ENCODE results near the gene TEAD3.

Gene TEAD3

GRCh38 chr6:35481226-35481625 is 15.7 kb downstream of the TEAD3 start:
- TF ChIP-seq CTCF (IDR thresholded peaks at IDR 0.05) = no peak
- Histone ChIP-seq H3K27ac (no peak overlapping the region), H3K4me3 (no peak overlapping the region)
- DNase-seq (ENCODE audit: low spot score) = no peak

GRCh38 chr6:35480176-35480575 is 16.7 kb downstream of the TEAD3 start:
- H3K27ac ChIP-seq = no peak overlapping the region
- no peak overlapping the region for H3K4me3 ChIP-seq
- no peak for DNase-seq (ENCODE audit: low spot score)
- TF ChIP-seq CTCF (IDR thresholded peaks at IDR 0.05) = no peak

GRCh38 chr6:35478259-35478658 is 18.6 kb downstream of the TEAD3 start:
- DNase-seq (ENCODE audit: low spot score) = no peak
- Histone ChIP-seq H3K27ac (no peak overlapping the region), H3K4me3 (no peak overlapping the region)
- TF ChIP-seq CTCF (IDR thresholded peaks at IDR 0.05) = no peak

GRCh38 chr6:35477551-35478179 is 19.2 kb downstream of the TEAD3 start:
- H3K27ac ChIP-seq = no peak overlapping the region
- DNase-seq (ENCODE audit: low spot score) = no peak
- no peak overlapping the region for H3K4me3 ChIP-seq
- no peak for TF ChIP-seq CTCF (IDR thresholded peaks at IDR 0.05)

GRCh38 chr6:35477028-35477427 is 19.9 kb downstream of the TEAD3 start:
- DNase-seq (ENCODE audit: low spot score) = no peak
- TF ChIP-seq CTCF (IDR thresholded peaks at IDR 0.05) = no peak
- Histone ChIP-seq H3K4me3 (no peak overlapping the region), H3K27ac (no peak overlapping the region)

- no peak for DNase-seq (ENCODE audit: low spot score)
- no peak overlapping the region for H3K27ac ChIP-seq
- no peak overlapping the region for H3K4me3 ChIP-seq
- no peak for TF ChIP-seq CTCF (IDR thresholded peaks at IDR 0.05)
Measured at GRCh38 chr6:35476004-35476403, 20.9 kb downstream of the TEAD3 start.

- no peak for DNase-seq (ENCODE audit: low spot score)
- Histone ChIP-seq H3K27ac (no peak overlapping the region), H3K4me3 (no peak overlapping the region)
- TF ChIP-seq CTCF (IDR thresholded peaks at IDR 0.05) = no peak
Measured at GRCh38 chr6:35475573-35475972, 21.3 kb downstream of the TEAD3 start.
